IPS DF 6.9 (cell line): ENCODE data around the gene SRCIN1.

Source experiments
- DNase-seq: peaks from one replicate; pipeline ENCODE4 v3.0.0-alpha.2; 2013; ENCODE audit warnings: low read depth, low spot score
- H3K27ac ChIP-seq: one replicate; pipeline ENCODE4 v1.5.1; 2013; ENCODE audit warnings: low read length, control low read depth
- H3K27me3 ChIP-seq: 2 replicates; pipeline ENCODE4 v1.6.1; 2013; ENCODE audit warnings: mild to moderate bottlenecking, low read length; ENCODE audit not compliant: control insufficient read depth, insufficient read depth
- H3K36me3 ChIP-seq: 2 replicates; pipeline ENCODE4 v1.6.1; 2013; ENCODE audit warnings: low read length; ENCODE audit not compliant: control insufficient read depth, insufficient read depth
- H3K4me1 ChIP-seq: 2 replicates; pipeline ENCODE4 v1.6.1; 2013; ENCODE audit warnings: low read length; ENCODE audit not compliant: control insufficient read depth, insufficient read depth
- H3K4me3 ChIP-seq: 2 replicates; pipeline ENCODE4 v1.5.1; 2013; ENCODE audit warnings: mild to moderate bottlenecking, low read length
- H3K9me3 ChIP-seq: 2 replicates; pipeline ENCODE4 v1.6.1; 2013; ENCODE audit warnings: low read length, inconsistent platforms; ENCODE audit not compliant: control insufficient read depth, insufficient read depth
- WGBS: extraction: QIAGEN DNeasy Blood & Tissue Kit; methylation state at CpG from one replicate; pipeline ENCODE4 v1.1.7; 2013; ENCODE audit warnings: mixed read lengths, missing lambda C conversion rate; ENCODE audit not compliant: insufficient read length, insufficient coverage; 5-methylcytosine and 5-hydroxymethylcytosine counted together

Gene SRCIN1

GRCh38 chr17:38617074-38617860, 11.5 kb upstream of the SRCIN1 start:
- Histone ChIP-seq H3K36me3 (no peaks in the 10 kb centered on the region), H3K27ac (no peak overlapping the region), H3K4me1 (peaks cover 9% of the 10 kb centered on the region), H3K27me3 (no peaks in the 10 kb centered on the region), H3K9me3 (no peaks in the 10 kb centered on the region), H3K4me3 (no peak overlapping the region)
- DNase-seq, result no peak
- no CpG with 5 or more reads among the region's 19 CpGs for WGBS

- no peak overlapping the region for H3K4me3 ChIP-seq
- no peaks in the 10 kb centered on the region for H3K9me3 ChIP-seq
- no peaks in the 10 kb centered on the region for H3K27me3 ChIP-seq
- no CpG with 5 or more reads among the region's 5 CpGs for WGBS
- no peak for DNase-seq
- no peaks in the 10 kb centered on the region for H3K36me3 ChIP-seq
- H3K4me1 ChIP-seq, result peaks cover 9% of the 10 kb centered on the region
- no peak overlapping the region for H3K27ac ChIP-seq
These were observed 10.6 kb upstream of the SRCIN1 start for GRCh38 chr17:38616361-38616760.

- Histone ChIP-seq H3K36me3 (no peaks in the 10 kb centered on the region), H3K4me1 (peaks cover 9% of the 10 kb centered on the region), H3K9me3 (no peaks in the 10 kb centered on the region), H3K4me3 (no peak overlapping the region), H3K27me3 (no peaks in the 10 kb centered on the region), H3K27ac (no peak overlapping the region)
- no peak for DNase-seq
- WGBS, result no CpG with 5 or more reads among the region's 7 CpGs
These were observed 8.4 kb upstream of the SRCIN1 start for GRCh38 chr17:38613981-38614779.

GRCh38 chr17:38613525-38613980, 7.8 kb upstream of the SRCIN1 start:
- H3K4me3 ChIP-seq, result no peak overlapping the region
- no peak overlapping the region for H3K27ac ChIP-seq
- no peak for DNase-seq
- WGBS, result no CpG with 5 or more reads among the region's 2 CpGs
- H3K36me3 ChIP-seq, result no peaks in the 10 kb centered on the region
- no peaks in the 10 kb centered on the region for H3K27me3 ChIP-seq
- peaks cover 16% of the 10 kb centered on the region for H3K4me1 ChIP-seq
- no peaks in the 10 kb centered on the region for H3K9me3 ChIP-seq

GRCh38 chr17:38611872-38612376, 6.2 kb upstream of the SRCIN1 start:
- Histone ChIP-seq H3K27me3 (no peaks in the 10 kb centered on the region), H3K36me3 (no peaks in the 10 kb centered on the region), H3K9me3 (no peaks in the 10 kb centered on the region), H3K4me1 (peaks cover 23% of the 10 kb centered on the region), H3K4me3 (no peak overlapping the region), H3K27ac (no peak overlapping the region)
- DNase-seq, result no peak
- WGBS, result no CpG with 5 or more reads among the region's 6 CpGs

GRCh38 chr17:38611070-38611786, 5.5 kb upstream of the SRCIN1 start:
- no peaks in the 10 kb centered on the region for H3K9me3 ChIP-seq
- peaks cover 26% of the 10 kb centered on the region for H3K4me1 ChIP-seq
- no CpG with 5 or more reads among the region's 11 CpGs for WGBS
- no peaks in the 10 kb centered on the region for H3K27me3 ChIP-seq
- no peaks in the 10 kb centered on the region for H3K36me3 ChIP-seq
- no peak overlapping the region for H3K27ac ChIP-seq
- DNase-seq, result no peak
- H3K4me3 ChIP-seq, result no peak overlapping the region

GRCh38 chr17:38609280-38610031, 3.7 kb upstream of the SRCIN1 start:
- Histone ChIP-seq H3K4me1 (peaks cover 26% of the 10 kb centered on the region), H3K27me3 (no peaks in the 10 kb centered on the region), H3K4me3 (no peak overlapping the region), H3K27ac (peak overlapping the region; percentile 33), H3K36me3 (no peaks in the 10 kb centered on the region), H3K9me3 (no peaks in the 10 kb centered on the region)
- WGBS, result no CpG with 5 or more reads among the region's 9 CpGs
- DNase-seq, result peak; percentile 94

- no peaks in the 10 kb centered on the region for H3K9me3 ChIP-seq
- DNase-seq, result no peak
- H3K27ac ChIP-seq, result peak overlapping the region; percentile 33
- no peak overlapping the region for H3K4me3 ChIP-seq
- peaks cover 5% of the 10 kb centered on the region; the same call in 1 of the 2 replicates for H3K27me3 ChIP-seq
- no peaks in the 10 kb centered on the region for H3K36me3 ChIP-seq
- H3K4me1 ChIP-seq, result peaks cover 24% of the 10 kb centered on the region
- no CpG with 5 or more reads among the region's 4 CpGs for WGBS
These were observed 2.9 kb upstream of the SRCIN1 start for GRCh38 chr17:38608648-38609047.

- WGBS, result no CpG with 5 or more reads among the region's 30 CpGs
- no peak for DNase-seq
- Histone ChIP-seq H3K27me3 (peaks cover 5% of the 10 kb centered on the region; the same call in 1 of the 2 replicates), H3K4me1 (peaks cover 25% of the 10 kb centered on the region), H3K4me3 (peak overlapping the region; percentile 53; the same call in 1 of the 2 replicates), H3K27ac (no peak overlapping the region), H3K36me3 (no peaks in the 10 kb centered on the region), H3K9me3 (no peaks in the 10 kb centered on the region)
These were observed 1.2 kb upstream of the SRCIN1 start for GRCh38 chr17:38606646-38607611.
